GM12873 (cell line): ENCODE data around the gene AFF3.

Source experiments
- TF ChIP-seq, protein P1 (sequence below): IDR thresholded peaks from 2 replicates; pipeline ENCODE4 v1.5.1; 2012; ENCODE audit warnings: low read depth, mild to moderate bottlenecking, moderate library complexity, low read length, control low read depth; ENCODE audit not compliant: insufficient read depth; ENCODE audit errors: missing control alignments

Gene AFF3

DNA sequence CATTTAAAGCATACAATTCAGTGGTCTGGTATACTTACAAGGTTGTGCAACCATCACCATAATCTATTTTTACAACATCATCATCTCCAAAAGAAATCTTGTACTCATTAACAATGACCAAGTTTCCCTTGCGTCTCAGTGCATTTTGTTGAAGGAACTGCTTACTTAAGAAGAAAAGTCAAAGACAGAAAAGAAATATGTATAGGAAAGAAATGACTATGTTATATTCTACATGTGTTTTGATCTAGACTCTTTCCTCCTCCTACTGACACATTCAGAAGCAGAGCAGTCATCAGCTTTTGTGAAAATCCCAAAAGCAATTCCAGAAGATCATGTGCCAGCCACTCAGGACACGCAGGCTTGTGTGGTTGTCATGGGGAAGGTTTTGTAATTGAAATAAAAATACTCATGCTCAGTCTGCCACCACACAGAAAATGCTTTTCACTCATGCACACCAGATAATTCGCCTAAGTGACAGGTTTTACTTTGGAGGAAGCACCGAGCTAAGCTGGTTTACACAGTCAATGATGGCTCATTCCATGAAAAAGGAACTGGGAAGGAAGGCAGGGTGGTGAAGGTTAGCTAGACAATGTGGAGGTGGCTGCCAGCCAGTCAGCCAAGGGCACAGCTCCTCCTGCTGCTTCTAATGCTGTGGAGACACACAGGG lies 494.1 kb downstream of the AFF3 start:
- TF ChIP-seq, protein P1, sequence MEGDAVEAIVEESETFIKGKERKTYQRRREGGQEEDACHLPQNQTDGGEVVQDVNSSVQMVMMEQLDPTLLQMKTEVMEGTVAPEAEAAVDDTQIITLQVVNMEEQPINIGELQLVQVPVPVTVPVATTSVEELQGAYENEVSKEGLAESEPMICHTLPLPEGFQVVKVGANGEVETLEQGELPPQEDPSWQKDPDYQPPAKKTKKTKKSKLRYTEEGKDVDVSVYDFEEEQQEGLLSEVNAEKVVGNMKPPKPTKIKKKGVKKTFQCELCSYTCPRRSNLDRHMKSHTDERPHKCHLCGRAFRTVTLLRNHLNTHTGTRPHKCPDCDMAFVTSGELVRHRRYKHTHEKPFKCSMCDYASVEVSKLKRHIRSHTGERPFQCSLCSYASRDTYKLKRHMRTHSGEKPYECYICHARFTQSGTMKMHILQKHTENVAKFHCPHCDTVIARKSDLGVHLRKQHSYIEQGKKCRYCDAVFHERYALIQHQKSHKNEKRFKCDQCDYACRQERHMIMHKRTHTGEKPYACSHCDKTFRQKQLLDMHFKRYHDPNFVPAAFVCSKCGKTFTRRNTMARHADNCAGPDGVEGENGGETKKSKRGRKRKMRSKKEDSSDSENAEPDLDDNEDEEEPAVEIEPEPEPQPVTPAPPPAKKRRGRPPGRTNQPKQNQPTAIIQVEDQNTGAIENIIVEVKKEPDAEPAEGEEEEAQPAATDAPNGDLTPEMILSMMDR: no peak

GRCh38 chr2:99645960-99646359 lies 496.4 kb downstream of the AFF3 start:
- TF ChIP-seq, protein P1: no peak

GRCh38 chr2:99644419-99644787 lies 498.0 kb downstream of the AFF3 start:
- TF ChIP-seq, protein P1: no peak

GRCh38 chr2:99643787-99644418 lies 498.5 kb downstream of the AFF3 start:
- TF ChIP-seq, protein P1: no peak

DNA sequence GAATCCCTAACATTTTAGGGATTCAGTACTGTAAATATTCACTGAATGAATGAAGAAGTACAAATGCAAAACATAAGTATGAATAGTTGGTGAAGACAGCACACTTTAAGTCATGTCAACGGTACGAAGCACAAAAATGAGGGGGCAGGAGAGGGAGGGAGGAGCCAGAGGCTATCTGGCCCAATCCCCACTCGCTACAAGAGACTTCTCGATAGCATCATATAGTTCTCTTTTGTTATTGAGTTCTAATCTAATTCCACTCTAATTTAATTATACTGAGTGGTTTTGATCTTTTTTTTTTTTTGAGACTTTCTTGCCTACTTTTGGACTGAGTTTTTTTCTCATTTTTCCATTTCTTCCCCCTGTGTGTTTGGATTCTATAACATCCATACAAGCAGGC lies 500.4 kb downstream of the AFF3 start:
- TF ChIP-seq, protein P1: no peak

- TF ChIP-seq, protein P1: no peak
Observed at GRCh38 chr2:99640635-99641151, 501.7 kb downstream of the AFF3 start.

DNA sequence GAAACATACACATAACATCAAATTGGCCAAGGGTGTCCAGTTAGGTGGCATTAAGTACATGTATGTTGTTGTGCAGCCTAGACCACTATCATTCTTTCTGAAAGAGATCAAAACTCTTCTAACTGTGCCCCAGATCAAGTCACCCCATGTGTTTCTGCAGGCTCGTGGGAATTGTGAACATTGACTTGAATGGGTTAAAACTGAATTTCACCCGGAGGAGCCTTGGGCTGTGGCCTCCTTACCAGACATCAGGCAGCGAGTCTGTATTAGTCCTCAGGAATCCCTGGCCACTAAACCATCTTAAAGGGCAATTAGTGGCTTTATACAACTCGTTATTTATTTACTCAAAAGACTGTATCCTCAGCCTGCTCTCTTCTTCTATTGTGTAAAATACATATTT lies 503.6 kb downstream of the AFF3 start:
- TF ChIP-seq, protein P1: no peak
